Sciatic nerve (tissue), 2 donors: ENCODE measurements around the gene ACAN. TPM values are rescaled to one million over a fixed set of nuclear protein-coding genes. Genes with fewer than 3 reads are reported as not detected.

ENCODE experiments used
- ATAC-seq: fragments of 200-7000 bp; cut with Tn5 transposase; one replicate; pipeline ENCODE4 v1.9.1; 2020; ENCODE audit warnings: mild to moderate bottlenecking, moderate library complexity
- DNase-seq: peaks from one replicate; pipeline ENCODE4 v3.0.0-alpha.2; 2020; ENCODE audit warnings: low spot score
- intact Hi-C: fragments of 100-400 bp; cut with DNase I; formaldehyde crosslinking; loops from one replicate; pipeline ENCODE4 v1.14.2; 2022
- total RNA-seq: library from RNA; stranded (reverse); fragmentation: NEBNext Ultra II Directional; extraction: Animal tissue kit (Norgen Biotek cat#: 25700); gene quantifications from one replicate; pipeline ENCODE4 v1.2.1, GENCODE V29; 2021
- donor health status: DM: no; HTN: no; CAD: no.
- donor health status: DM: no; HTN: no; CAD: no.

The ACAN gene
- total RNA-seq, 1 donor from 2014 or later, result 2.7 TPM

DNA sequence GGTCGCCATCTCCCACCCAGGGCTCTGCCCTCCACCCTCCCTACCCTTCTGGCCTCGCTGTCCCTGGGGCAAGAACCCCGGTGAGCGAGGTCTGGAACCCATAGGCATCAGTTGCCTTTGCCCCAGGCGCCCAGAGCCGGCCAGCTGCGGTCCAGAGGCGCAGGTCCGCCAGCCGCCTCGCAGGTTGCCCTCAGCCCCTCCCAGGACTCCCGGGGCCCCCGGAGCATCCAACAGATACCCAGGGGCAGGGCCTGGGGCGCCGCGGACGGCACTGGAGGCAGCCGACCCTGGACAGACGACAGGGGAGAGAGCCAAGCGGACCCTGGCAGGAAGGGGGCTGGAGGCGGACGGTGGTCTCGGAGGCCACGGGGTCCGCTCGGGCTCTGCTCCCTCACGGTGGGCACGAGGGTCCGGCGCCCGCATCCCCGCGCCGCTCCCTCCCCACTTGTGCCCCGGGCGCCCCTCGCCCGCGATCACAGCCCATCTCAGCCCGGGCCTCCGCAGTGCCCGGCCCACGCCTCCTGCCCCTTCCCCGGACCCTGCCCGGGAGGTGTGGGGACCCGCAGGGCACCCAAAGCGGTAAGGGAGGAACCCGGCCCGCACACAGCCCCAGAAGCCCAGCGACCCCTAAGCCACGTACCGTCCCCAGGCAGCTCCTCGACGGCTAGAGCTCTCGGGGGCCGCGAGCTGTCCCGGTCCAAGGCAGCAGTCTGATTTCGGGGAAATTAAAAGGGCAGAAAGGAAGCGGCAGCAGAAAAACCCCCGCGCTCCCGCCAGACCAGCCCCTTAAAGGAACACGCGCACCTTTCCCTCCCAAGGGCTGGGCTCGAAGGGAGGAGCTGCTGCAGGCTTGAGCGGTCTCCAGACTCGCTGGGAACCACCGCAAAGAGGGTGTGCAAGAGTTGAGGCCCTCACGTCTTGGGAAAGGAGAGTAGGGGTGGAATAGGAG is 91.9 kb downstream of the ACAN start, which contains the start of gene HAPLN3:
Gene HAPLN3 (minus strand): TSS at position 726 of the 949 bp plus-strand sequence. CDS start 8,246 bp downstream, outside the sequence.
- intact Hi-C loops, result no loop called here
- ATAC-seq, result no peak
- no peak for DNase-seq

DNA sequence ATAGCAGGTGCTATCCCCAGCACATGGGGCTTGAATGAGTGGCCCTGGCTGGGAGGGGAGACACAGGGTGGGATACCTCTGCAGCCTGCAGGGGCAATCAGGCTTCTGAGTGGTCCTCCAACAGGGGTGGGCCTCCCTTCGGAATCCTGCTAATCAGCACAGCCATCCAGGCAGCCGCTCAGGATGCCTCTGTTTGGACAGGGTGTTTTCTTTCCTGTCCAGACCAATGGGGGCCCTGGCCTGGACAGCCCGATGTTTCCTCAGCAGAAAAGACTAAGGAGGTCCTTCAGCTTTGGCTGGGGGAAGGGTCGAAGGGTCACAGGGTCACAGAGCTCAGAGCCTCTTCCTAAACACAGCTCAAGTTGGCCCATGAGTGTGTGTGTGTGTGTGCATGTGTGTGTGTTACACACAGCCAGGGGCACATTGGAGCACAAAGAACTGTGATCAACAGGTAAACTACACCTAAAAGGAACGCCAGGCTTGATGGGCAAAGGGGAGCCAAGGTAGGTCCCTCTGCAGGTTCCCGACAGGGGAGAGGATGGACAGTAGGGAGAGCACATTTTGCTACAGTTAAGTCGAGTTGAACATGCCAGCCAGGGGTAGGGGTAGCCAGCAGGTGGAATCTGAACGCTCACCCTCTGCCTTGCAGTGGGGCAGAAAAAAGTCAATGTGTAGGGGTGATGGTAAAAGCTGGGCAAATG is 93.2 kb downstream of the ACAN start:
- ATAC-seq, result no peak
- intact Hi-C loops, result no loop called here
- no peak for DNase-seq

DNA sequence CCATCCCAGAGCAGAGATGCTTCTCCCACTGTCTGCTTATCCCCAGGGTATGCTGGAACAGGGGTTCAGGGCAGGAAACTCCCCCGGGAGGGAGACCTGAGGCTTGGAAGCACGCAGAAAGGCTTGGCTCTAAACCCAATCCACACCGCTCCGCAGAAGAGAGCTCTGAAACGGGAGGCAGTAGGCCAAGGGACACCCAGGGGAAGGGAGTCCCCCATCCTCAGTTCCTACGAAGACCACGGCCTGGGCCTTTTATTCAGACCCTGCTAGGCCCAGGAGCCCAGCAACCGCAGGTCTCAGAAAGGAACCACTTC is 93.9 kb downstream of the ACAN start:
- intact Hi-C loops, result no loop called here
- ATAC-seq (no peak), DNase-seq (no peak)

DNA sequence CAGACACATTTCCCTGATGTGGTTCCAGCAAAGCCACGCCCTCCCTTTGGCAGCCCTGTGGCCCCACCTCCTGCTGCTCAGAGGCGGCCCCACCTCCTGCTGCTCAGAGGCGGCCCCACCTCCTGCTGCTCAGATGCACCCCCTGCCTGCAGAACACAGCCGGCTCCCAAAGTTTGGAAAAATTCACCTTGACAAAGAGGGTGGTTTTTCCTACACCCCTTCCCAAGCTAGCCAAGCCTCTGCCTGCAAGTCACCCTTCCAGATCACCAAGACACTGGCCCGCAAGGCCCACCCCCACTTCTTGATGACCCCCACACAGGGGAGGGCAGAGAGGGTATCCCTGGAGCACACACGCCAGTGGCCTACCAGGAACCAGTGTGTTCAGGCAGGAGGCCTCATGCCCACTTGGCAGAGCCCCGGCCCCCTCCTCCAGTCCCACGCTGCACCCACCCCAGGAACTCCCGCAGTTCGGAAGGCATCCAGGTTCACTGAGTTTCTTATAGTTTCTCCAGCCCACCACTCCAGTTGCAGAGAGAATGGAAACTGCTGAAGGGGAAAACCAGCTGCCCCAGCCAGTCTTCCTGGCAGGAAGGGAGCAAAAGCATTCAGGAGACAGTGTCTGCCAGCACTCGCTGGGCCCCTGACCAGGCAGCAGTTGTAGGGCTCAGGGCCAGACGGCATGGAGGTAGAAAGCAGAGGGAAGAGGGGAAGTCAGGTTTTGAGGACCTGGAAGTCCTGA is 94.4 kb downstream of the ACAN start:
- DNase-seq (peak; percentile 90), ATAC-seq (peak; percentile 95)
- intact Hi-C loops, result no loop called here

DNA sequence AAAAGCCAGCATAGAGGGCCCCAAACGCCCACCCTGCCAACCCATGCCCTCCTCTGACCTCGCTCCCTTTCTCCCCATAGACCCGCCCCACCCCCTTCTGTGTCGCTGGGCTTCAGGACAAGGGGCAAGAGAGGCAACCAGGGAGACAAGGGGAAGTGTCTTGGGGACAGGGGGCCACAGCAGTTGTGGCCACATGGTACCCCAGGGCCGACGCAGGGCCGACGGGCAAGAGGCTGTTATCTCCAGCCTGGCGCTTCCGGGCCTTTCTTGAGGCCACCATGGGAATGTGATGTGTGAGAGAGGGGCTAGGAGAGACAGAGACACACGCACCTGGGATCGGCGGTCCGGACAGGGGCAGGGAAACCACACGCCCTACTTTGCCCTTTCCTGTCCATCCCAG is 95.5 kb downstream of the ACAN start:
- intact Hi-C loops, result no loop called here
- no peak for DNase-seq
- ATAC-seq, result no peak

DNA sequence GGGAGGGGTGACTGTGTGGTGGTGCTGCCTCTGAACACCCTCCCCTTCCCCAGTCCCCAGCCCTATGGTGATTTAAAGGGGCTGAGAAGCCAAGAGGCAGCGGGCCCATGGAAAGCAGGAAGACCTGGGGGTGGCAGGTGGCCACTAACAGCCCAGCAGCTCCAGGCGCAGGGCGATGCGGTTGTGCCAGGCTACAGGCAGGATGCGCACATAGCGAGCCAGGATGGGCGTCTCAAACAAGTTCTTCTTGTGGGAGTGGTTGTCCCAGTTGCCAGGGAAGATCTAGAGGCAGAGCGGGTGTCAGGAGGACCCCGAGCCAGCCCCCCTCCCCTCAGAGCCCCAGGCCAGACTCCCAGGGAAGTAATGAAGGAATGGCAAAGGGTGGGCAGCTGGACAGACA is 96.0 kb downstream of the ACAN start:
- DNase-seq, result no peak
- no peak for ATAC-seq
- intact Hi-C loops, result no loop called here

DNA sequence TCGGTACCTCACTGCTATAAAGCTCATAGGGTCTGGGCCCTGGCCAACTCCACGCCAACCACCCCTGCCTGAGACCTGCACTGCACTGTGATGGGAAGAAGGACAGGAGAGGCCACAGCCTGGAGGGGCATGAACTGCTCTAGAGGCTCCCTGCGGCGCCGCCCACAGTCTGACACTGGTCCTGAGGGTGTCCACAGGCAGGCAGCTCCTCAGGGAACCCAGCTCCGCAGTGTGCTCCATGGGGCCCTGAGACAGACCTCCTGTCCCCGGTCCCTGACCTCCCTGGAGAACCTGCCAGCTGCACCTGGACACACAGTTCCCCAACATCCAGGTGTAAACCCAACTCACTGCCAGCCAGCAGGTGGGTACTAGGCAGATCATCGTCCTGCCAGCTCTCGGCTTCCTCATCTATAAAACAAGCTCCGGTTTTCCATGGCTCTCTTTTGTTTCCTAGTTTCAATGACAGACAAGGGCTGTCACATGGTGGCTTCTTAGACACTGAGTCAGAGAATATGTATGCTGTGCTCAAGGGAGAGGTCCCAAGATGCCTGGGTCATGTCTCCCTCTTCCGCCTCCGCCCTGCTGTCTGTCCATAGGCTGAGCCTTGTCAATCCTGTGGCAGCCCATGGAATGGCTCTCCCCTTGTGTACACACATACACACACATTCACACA is 97.2 kb downstream of the ACAN start:
- ATAC-seq (no peak), DNase-seq (no peak)
- intact Hi-C loops, result loop anchor here (5.0 kb wide), 1 partner anchor 102 kb away; no protein-coding TSS in a partner anchor

DNA sequence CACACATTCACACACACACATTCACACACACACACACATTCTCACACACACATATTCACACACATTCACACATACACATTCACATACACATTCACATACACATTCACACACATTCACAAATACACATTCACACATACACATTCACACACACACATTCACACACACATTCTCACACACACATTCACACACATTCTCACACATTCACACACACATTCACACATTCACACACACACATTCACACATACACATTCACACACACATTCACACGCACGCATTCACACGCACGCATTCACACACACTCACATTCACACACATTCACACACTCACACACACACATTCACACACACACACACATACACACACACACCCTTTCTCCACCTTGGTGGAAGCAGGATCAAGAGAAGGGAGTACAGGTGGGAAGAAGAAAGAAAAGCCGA is 97.8 kb downstream of the ACAN start:
- intact Hi-C loops, result loop anchor here (5.0 kb wide), 1 partner anchor 101 kb away; no protein-coding TSS in a partner anchor
- no peak for ATAC-seq
- no peak for DNase-seq

DNA sequence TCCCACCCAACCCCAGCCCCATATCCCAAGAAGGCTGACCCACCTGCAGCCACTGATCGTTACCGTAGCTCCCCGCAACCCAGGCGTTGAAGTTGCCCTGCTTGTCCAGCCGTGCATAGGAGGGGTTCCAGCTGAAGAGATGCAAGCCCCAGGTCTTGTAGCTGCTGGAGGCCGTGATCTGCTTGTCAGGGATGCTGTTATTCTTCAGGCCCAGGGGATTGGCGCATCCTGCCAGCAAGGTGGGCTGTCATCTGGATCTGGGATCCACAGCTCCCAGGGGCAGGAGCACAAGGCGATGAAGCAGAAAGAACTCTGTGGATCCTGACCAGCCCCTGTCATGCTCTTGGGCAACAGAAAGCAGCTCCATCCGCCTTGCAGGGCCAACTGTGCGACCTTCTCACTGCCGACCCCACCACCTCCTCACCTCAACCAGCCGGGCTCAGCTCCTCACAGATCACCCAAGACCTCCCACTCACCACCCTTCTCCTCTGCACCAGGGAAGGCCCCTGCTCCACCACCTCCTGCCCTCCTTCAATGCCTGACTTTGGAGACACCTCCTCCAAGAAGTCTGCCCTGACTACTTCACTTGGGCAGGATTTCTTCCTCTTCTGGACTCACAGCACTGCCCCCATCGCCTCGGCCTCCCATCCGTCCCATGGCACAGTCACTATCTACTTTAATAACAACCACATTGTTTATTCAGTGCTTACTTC is 98.4 kb downstream of the ACAN start:
- DNase-seq (no peak), ATAC-seq (no peak)
- intact Hi-C loops, result loop anchor here (5.0 kb wide), 1 partner anchor 101 kb away; no protein-coding TSS in a partner anchor

DNA sequence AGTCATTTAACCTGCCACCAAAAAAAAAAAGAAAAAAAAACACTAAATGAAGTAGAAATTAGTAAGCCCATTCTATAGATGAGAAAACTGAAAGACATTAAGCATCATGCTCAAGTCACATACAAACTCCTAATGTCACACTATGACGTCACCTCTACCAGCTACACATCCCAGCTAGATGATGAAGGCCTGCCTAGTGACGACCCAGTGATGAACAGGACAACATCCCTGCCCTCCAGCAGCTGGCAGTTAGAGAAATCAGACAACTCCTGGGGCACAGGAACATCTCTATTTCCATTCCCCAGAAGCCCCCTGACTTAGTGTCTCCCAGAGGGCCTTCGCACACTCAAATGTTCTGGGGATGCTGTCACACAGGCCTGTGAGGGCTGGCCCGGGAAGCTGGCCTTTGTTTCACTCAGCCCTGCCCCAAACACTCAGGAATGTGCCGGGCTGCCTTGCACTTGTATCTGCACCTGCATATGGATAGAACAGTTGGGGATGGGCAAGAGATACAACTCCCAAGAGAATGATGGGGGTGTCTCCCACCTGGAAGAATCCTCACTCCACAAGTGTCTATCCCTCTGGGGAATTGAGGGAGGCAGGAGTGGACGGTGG is 99.1 kb downstream of the ACAN start:
- DNase-seq, result no peak
- intact Hi-C loops, result loop anchor here (5.0 kb wide), 1 partner anchor 100 kb away; no protein-coding TSS in a partner anchor

DNA sequence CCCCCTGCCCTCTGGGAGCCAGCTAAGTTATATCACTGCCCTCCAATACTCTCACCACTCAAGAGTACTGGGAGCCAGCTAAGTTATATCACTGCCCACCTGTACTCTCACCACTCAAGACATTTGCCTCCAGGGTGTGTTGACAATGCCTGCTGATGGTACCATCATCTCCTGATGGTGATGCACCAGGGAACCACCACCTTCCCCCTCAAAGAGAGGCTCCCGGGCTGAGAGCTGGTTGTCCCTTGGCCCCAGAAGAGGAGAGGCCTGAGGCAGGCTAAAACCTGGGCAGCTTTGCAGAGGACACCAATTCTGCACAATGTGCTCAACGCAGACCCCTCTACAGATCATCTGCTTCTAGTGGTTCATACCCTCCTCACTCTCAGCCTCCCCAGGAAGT is 99.6 kb downstream of the ACAN start:
- DNase-seq, result no peak
- ATAC-seq, result no peak
- intact Hi-C loops, result loop anchor here (5.0 kb wide), 1 partner anchor 99 kb away; no protein-coding TSS in a partner anchor

More for the DNA sequence above, 99.1 kb downstream of the ACAN start:
- ATAC-seq, result no peak

DNA sequence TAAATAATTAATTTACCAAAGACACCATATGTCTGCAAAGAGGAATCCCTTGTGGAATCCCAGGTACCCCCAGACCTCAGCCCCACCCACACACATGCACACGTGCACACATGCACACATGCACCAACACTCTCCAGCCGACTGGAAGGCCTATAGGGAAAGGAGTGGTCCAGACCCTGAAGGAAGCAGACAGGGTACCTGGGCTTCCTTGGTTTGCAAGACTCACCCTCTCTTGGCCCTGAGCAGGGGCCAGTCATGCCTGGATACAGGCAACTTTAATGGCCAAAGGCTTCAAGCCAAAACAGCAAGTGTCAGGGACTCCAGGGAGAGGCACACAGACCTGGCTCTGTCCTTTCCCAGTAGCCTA is 101.0 kb downstream of the ACAN start:
- intact Hi-C loops, result loop anchor here (5.0 kb wide), 1 partner anchor 98 kb away; no protein-coding TSS in a partner anchor
- ATAC-seq (no peak), DNase-seq (no peak)

DNA sequence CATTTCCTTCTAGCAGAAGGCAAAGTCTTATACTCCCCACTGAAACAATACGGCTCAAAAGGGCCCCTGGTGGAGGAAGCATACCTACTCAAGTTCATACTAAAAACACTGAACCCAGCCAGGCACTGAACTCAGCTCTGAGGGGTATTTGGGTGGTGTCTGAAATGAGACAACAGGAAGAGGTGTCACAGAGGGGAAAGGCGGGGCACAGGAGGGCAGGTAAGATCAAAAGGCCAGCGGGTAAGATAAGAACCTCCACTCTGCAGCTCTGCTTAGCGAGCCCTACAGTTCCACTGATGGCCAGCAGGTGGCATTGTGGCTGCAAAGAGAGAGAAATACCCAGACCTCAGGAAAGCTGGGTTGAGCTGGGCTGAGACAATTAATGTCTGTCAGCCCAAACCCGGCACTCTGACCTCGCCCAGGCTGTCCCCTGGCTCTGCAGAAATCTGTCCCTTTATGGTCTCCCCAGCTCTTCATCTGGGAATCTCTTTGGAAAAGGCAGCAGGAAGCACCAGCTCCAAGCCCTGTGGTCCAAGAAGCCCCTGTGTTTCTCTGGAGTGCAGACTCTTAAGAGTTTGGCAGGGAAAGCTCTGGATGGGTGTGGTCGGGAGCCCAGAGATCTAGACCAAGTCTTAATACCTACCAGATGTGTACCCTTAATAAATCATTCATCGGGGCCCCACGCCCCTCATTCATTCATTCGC is 101.5 kb downstream of the ACAN start:
- intact Hi-C loops, result loop anchor here (5.0 kb wide), 1 partner anchor 98 kb away; no protein-coding TSS in a partner anchor
- ATAC-seq (peak; percentile 83), DNase-seq (peak; percentile 94)

DNA sequence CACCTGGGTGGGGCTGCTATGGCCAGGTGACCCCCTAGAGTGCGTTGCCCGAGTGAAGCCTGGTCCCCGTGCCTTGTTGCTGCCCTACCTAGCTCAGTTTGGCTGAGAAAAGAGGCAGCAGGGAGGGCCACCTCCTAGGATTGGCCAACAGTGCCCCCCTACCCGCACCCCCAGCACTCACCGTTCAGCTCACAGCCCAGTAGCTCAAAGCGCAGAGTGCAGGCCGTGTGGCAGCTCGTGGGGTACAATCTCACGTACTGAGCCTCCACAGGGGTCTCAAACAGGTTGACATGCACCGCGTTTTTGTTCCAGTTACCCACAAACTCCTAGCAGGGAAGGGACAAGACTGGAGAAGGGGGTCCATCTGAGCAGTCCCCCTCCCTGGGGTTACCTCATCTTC is 102.3 kb downstream of the ACAN start:
- DNase-seq, result no peak
- intact Hi-C loops, result no loop called here
- no peak for ATAC-seq

DNA sequence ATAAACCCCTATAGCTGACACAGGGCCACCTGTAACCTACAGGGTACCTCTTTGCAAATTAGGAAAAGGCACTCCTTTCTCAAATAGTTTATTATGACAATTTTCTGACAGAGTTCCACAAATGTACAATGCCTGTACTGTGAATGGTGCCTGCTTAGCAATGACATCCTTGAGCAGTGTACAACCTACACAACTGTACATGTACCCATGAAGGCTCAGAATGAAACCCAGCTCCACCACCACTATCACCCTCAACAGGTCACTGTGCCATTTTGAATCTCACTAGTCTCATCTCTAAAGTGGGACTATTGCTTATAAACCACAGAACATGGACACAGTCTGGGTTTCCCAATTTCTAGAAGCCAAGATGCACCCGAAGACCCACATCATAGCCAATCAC is 102.9 kb downstream of the ACAN start:
- no peak for ATAC-seq
- no peak for DNase-seq
- intact Hi-C loops, result no loop called here

DNA sequence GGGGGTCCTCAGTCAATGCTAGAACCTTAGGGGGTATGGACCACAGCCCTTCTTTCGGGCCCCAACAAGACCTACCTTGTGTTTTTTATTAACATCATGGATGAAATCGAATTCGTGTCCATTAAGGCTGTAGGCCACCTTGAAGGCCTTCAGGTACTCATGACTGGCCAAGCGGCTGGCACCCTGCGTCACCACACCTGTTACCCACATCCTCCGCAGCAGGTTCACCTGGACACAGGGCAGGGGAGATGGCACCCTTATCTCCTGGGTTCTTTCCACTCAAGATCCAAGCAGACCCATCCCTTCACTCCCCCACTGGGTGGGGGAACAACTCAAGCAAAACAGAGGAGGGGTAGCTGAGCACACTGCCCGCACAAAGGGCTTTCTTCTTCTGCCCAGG is 103.3 kb downstream of the ACAN start:
- ATAC-seq (no peak), DNase-seq (no peak)
- intact Hi-C loops, result no loop called here

DNA sequence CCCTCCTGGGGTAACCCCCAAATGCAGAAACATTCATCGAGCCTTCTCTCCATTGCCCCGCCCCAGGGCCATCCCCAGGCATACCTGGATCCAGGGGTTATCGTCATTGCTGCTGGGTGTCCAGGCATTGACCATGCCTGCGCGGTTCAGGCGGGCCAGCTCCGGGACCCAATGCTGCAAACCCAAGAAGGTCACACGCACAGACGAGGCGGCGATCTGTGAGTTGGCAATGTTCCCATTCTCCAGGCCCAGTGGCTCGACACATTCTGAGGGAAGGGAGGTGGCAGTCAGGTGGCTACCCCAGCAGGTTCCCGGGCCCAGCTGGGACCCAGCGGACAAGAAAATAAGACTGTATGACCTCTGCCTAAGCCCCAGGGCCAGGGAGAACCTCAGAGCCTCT is 103.9 kb downstream of the ACAN start:
- no peak for DNase-seq
- no peak for ATAC-seq
- intact Hi-C loops, result no loop called here
